Cardiac atrium fibroblast (primary cell): ENCODE results near the gene VEGFD. TPM values are rescaled to one million over a fixed set of nuclear protein-coding genes. Genes with fewer than 3 reads are reported as not detected.

Experiments used
- total RNA-seq: library from RNA; depleted of rRNA; stranded (reverse); fragments of >200 nt; gene quantifications from 2 replicates; pipeline ENCODE4 v1.2.3, GENCODE V29; 2015

Gene VEGFD
- total RNA-seq, result not detected in 2 replicates

GRCh38 chrX:15384304-15384703, at the start of gene VEGFD:
Gene VEGFD (minus strand): TSS chrX:15384413. CDS start chrX:15383946, 467 bp downstream.

DNA sequence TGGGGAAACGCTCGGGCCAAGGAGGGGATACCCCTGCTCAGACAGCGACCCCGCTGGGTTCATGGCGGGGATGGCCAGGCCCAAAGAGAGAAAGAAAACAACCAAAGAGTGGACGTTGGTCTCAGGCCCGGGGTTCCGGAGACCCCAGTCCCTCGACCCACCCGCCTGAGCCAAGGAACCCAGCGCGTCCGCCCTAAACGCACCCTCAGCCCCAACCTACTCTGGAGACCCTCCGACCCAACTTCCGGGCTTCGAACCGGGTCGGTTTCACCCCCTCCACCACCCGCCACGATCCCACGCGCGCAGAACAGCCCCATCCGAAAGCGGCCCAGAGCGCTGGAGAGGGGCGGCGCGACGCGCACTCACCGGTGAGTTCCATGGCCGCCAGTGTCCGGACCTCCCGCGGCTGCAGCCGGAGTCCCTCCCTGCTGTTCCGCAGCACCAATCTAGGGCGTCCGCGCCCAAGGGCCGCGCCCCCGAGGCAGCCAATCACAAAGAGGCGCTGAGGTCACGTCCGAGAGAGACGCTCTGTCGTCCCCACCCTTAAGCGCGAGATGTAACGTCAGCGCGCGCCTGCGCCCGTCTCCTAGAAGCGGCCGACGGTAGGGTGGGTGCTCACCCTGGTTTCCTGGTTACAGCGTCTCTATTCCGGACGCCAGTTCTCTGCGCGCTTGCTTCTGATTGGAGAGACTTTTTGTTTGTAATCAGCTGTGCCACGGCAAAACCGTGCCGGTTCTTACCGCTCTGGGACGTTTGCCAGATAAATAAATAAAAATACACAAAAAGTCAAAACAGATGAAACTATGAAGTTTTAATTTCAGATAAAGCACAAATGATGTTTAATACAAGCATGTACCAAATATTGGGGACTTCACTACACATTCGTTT, 48.8 kb downstream of the VEGFD start, which contains the start of gene PIGA:
Gene PIGA, minus strand, starts transcription at position 389 of the 888 bp plus-strand sequence. CDS start 3,593 bp downstream, outside the sequence.

GRCh38 chrX:15315509-15315908, 68.7 kb downstream of the VEGFD start, which contains the start of gene ASB11:
Gene ASB11 (minus strand): TSS chrX:15315640. CDS start chrX:15315605, 35 bp downstream.

Other genes with a start within 250 kb of the VEGFD start
- 0.18 TPM in 1 of 2 replicates, not detected in the other for gene ASB9, start 114.3 kb downstream of the VEGFD start, total RNA-seq
- not detected in 2 replicates for gene ASB11, start 68.8 kb downstream of the VEGFD start, total RNA-seq
- gene PIGA, start 48.9 kb downstream of the VEGFD start, total RNA-seq, result 3.1 and 4.5 TPM in 2 replicates
- 31.1 and 37.3 TPM in 2 replicates for gene PIR, start 108.9 kb upstream of the VEGFD start, total RNA-seq
- gene BMX, start 116.4 kb upstream of the VEGFD start, total RNA-seq, result 2.9 and 4.4 TPM in 2 replicates
- gene ACE2, start 216.5 kb upstream of the VEGFD start, total RNA-seq, result 1.3 TPM in 1 of 2 replicates, not detected in the other